Mesothelial cell of epicardium (in vitro differentiated cells): ENCODE measurements around the gene PAMR1. TPM values are rescaled to one million over a fixed set of nuclear protein-coding genes. Genes with fewer than 3 reads are reported as not detected.
A peak's percentile ranks its signal among the peaks of the same experiment; 100 is the strongest.
"Not testable (repeated sequence)": the region's sequence is repeated elsewhere in the genome, so short reads cannot be mapped to it uniquely, and the experiment has no call there.

Experiments used
- DNase-seq, 2 experiments: peaks; one replicate each; pipeline ENCODE4 v3.0.0; 2021; ENCODE audit warnings: low spot score in 2 of 2; ENCODE audit not compliant: unreplicated experiment in 2 of 2
- H3K27ac Mint-ChIP-seq: 2 replicates; pipeline ENCODE4 v1.8.0; 2021; ENCODE audit warnings: mixed read lengths
- H3K27me3 Mint-ChIP-seq: 2 replicates; pipeline ENCODE4 v1.8.0; 2021; ENCODE audit warnings: low read depth, mixed read lengths
- H3K36me3 Mint-ChIP-seq: 2 replicates; pipeline ENCODE4 v1.8.0; 2021; ENCODE audit warnings: mixed read lengths
- H3K4me1 Mint-ChIP-seq: 2 replicates; pipeline ENCODE4 v1.8.0; 2021; ENCODE audit warnings: mixed read lengths
- H3K4me3 Mint-ChIP-seq: 2 replicates; pipeline ENCODE4 v1.8.0; 2021; ENCODE audit warnings: mild to moderate bottlenecking, moderate library complexity, mixed read lengths
- H3K9me3 Mint-ChIP-seq: 2 replicates; pipeline ENCODE4 v1.8.0; 2021; ENCODE audit warnings: mixed read lengths
- total RNA-seq: library from RNA; stranded (reverse); gene quantifications from 3 replicates; pipeline ENCODE4 v1.2.1, GENCODE V29; 2021
- TF ChIP-seq, protein P1 (sequence below): fragments of 200-600 bp; sonication (generic); IDR thresholded peaks from one replicate; pipeline ENCODE4 v1.5.0; 2021; ENCODE audit warnings: antibody characterized with exemption; ENCODE audit not compliant: unreplicated experiment

Gene PAMR1
- total RNA-seq, 1 donor from 2014 or later = 38.3 TPM

DNA sequence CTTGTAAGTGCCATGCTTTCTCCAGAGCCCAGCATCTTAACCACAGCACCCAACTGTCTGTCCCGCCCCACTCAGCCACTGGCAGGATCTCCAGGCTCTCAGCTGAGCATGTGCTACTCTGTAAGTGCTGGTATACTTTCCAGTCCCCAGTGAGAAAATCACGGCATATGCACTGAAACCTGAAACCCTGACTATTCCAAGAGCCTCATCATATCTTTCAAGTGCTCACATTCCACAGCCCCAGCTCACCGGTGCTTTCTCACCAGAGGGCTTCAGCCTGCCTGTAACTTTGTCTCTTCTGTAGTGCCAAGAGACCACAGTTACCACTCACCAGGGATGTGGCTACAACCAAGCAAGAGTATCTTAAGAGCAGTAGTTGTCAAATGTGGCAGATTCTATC lies 24.4 kb upstream of the PAMR1 start:
- H3K27me3 Mint-ChIP-seq = no peaks in the 10 kb centered on the region
- peak overlapping the region; percentile 93 for H3K27ac Mint-ChIP-seq
- no peak for DNase-seq
- TF ChIP-seq, protein P1, sequence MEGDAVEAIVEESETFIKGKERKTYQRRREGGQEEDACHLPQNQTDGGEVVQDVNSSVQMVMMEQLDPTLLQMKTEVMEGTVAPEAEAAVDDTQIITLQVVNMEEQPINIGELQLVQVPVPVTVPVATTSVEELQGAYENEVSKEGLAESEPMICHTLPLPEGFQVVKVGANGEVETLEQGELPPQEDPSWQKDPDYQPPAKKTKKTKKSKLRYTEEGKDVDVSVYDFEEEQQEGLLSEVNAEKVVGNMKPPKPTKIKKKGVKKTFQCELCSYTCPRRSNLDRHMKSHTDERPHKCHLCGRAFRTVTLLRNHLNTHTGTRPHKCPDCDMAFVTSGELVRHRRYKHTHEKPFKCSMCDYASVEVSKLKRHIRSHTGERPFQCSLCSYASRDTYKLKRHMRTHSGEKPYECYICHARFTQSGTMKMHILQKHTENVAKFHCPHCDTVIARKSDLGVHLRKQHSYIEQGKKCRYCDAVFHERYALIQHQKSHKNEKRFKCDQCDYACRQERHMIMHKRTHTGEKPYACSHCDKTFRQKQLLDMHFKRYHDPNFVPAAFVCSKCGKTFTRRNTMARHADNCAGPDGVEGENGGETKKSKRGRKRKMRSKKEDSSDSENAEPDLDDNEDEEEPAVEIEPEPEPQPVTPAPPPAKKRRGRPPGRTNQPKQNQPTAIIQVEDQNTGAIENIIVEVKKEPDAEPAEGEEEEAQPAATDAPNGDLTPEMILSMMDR = no peak
- H3K4me1 Mint-ChIP-seq = peaks cover 44% of the 10 kb centered on the region
- H3K9me3 Mint-ChIP-seq = no peaks in the 10 kb centered on the region
- no peak overlapping the region for H3K4me3 Mint-ChIP-seq
- no peaks in the 10 kb centered on the region for H3K36me3 Mint-ChIP-seq

DNA sequence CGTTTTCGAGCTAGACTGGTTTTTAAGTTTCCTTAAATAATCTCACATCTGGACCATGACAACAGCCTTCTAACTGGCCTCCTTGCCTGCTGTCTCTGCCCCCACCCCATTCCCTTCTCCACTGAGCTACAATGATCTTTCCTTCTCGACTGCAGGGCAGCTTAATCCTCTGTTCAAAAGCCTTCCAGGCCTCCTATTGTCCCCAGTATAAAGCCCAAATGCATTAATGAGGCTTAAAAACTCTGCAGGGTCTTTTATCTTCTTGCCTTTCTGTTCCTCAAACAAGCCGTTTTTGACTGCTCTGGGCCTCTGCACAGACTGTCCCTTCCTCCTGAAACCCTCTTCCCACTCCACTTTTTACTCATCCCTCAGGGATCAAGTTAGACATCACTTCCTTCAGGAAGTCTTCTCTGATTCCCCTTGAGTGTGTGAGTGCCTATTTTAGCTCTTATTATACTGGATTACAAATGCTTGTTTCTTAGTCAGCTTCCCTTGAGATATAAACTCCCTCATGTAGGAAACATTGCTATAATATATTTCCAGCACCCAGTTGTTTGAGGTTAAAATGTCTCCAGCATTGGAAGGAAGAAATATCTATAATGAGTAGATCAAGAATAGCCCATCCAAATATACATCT lies 23.6 kb upstream of the PAMR1 start:
- Mint-ChIP-seq H3K9me3 (no peaks in the 10 kb centered on the region), H3K36me3 (no peaks in the 10 kb centered on the region), H3K4me3 (no peak overlapping the region), H3K4me1 (peaks cover 38% of the 10 kb centered on the region), H3K27ac (peak overlapping the region; percentile 61), H3K27me3 (no peaks in the 10 kb centered on the region)
- TF ChIP-seq, protein P1 = no peak
- no peak for DNase-seq

DNA sequence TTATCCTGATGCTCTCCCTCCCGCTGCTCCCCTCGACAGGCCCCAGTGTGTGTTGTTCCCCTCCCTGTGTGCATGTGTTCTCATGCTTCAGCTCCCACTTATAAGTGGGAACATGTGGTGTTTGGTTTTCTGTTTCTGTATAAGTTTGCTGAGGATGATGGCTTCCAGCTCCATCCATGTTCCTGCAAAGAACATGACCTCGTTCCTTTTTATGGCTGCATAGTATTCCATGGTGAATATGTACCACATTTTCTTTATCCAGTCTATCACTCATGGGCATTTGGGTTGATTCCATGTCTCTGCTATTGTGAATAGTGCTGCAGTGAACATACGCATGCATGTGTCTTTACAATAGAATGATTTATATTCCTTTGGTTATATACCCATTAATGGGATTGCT lies 22.6 kb upstream of the PAMR1 start:
- not testable (repeated sequence) for H3K36me3 Mint-ChIP-seq, H3K4me3 Mint-ChIP-seq, DNase-seq, H3K27me3 Mint-ChIP-seq, H3K9me3 Mint-ChIP-seq, H3K27ac Mint-ChIP-seq
- peaks cover 35% of the 10 kb centered on the region for H3K4me1 Mint-ChIP-seq

DNA sequence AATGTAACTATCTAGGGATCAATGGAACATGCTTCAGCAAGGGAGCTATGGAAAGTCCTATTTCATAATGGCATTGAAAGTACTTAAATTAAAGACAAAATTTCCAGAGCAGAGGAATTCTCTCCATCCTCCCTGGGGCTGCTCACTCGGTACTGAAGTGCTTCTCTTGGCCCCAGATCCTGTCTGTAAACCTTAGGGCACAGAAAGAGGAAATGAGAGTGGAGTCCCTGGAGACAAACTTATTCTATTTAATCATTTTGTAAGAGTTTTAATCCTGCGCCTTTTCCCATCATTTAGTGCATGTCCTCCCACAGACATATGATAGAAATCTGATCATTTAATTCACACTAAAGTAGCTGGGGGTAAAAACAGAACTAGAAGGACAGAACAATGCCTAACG lies 20.9 kb upstream of the PAMR1 start:
- no peak for DNase-seq
- no peaks in the 10 kb centered on the region for H3K27me3 Mint-ChIP-seq
- peaks cover 51% of the 10 kb centered on the region for H3K4me1 Mint-ChIP-seq
- no peaks in the 10 kb centered on the region for H3K36me3 Mint-ChIP-seq
- peak overlapping the region; percentile 21 for H3K27ac Mint-ChIP-seq
- TF ChIP-seq, protein P1 = no peak
- H3K9me3 Mint-ChIP-seq = no peaks in the 10 kb centered on the region
- no peak overlapping the region for H3K4me3 Mint-ChIP-seq

DNA sequence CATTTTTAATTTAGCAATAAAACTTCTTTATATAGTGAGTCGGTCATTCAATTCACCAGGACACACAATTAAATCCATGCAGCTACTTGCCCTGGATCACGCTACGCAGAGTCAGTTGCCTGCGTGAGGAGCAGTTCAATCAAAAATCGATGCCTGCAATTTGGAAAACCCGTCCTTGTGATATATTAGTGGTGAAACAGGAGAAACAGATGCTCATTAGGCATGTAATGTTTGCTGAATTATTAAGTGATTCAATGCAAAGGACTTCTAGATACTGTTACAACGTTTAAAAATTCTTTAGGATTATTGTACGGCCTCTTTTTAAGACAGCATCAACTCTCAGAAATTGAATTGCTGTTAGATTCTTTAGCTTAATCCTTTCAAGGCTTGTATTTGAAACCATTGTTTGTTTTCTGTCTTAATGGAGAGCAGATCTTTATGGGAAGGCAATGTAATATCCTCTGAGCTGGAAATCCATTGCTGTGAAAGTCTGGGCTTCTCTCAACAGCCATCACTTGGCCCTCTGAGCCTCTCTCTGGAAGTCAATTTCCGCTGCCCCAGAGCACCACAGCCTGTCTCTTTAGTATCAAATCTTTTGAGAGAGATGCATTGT lies 20.1 kb upstream of the PAMR1 start:
- peaks cover 54% of the 10 kb centered on the region for H3K4me1 Mint-ChIP-seq
- H3K9me3 Mint-ChIP-seq = no peaks in the 10 kb centered on the region
- H3K36me3 Mint-ChIP-seq = no peaks in the 10 kb centered on the region
- no peaks in the 10 kb centered on the region for H3K27me3 Mint-ChIP-seq
- peak overlapping the region; percentile 65 for H3K27ac Mint-ChIP-seq
- H3K4me3 Mint-ChIP-seq = no peak overlapping the region
- no peak for DNase-seq
- TF ChIP-seq, protein P1 = no peak

DNA sequence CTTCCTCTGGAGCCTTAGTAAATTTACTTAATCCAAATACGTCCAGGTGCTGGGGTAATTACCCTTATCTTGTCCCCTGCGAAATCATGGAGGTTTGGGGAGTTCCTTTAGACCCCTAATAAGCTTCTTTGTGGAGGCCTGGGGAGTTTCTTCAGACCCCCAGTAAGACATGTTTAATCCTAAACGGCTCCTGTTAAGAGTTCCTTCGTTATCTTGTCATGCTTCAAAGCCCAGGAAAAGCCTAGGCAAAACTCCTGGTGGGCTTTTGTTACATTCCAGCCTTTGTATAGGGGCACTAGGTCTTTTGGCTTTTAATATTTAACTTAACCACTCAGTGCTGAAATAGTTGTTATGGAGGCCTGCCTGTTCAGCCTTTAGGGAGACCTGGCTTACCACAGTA lies 18.1 kb upstream of the PAMR1 start:
- H3K4me1 Mint-ChIP-seq = peaks cover 53% of the 10 kb centered on the region
- H3K36me3 Mint-ChIP-seq = no peaks in the 10 kb centered on the region
- H3K27ac Mint-ChIP-seq = no peak overlapping the region
- no peak overlapping the region for H3K4me3 Mint-ChIP-seq
- DNase-seq = no peak
- H3K9me3 Mint-ChIP-seq = no peaks in the 10 kb centered on the region
- H3K27me3 Mint-ChIP-seq = no peaks in the 10 kb centered on the region
- TF ChIP-seq, protein P1 = no peak
